DOHH2 (cell line): ENCODE results near the gene DMBT1.

Experiments used
- EZH2phosphoT487 ChIP-seq: fragments of 200-600 bp; sonication (generic); IDR thresholded peaks from 2 replicates; pipeline ENCODE4 v1.6.1; 2017; ENCODE audit warnings: borderline replicate concordance, mild to moderate bottlenecking, antibody characterized with exemption, low read length, moderate library complexity, mixed read lengths
- TF ChIP-seq, protein P1 (sequence below): fragments of 200-600 bp; sonication (generic); IDR thresholded peaks from one replicate; pipeline ENCODE4 v1.5.1; 2014; ENCODE audit warnings: antibody characterized with exemption, mild to moderate bottlenecking, low read depth, low read length; ENCODE audit not compliant: poor library complexity, severe bottlenecking

GRCh38 chr10:122526892-122527291 is 33.7 kb upstream of the DMBT1 start:
- TF ChIP-seq, protein P1, sequence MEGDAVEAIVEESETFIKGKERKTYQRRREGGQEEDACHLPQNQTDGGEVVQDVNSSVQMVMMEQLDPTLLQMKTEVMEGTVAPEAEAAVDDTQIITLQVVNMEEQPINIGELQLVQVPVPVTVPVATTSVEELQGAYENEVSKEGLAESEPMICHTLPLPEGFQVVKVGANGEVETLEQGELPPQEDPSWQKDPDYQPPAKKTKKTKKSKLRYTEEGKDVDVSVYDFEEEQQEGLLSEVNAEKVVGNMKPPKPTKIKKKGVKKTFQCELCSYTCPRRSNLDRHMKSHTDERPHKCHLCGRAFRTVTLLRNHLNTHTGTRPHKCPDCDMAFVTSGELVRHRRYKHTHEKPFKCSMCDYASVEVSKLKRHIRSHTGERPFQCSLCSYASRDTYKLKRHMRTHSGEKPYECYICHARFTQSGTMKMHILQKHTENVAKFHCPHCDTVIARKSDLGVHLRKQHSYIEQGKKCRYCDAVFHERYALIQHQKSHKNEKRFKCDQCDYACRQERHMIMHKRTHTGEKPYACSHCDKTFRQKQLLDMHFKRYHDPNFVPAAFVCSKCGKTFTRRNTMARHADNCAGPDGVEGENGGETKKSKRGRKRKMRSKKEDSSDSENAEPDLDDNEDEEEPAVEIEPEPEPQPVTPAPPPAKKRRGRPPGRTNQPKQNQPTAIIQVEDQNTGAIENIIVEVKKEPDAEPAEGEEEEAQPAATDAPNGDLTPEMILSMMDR: no peak
- TF ChIP-seq EZH2phosphoT487: no peak
